ENCODE data around the gene PRDM7.

The PRDM7 gene

GRCh38 chr16:90035902-90036301 is 41.2 kb downstream of the PRDM7 start:
- no peak for DNase-seq (ENCODE audit: low read depth)

DNA sequence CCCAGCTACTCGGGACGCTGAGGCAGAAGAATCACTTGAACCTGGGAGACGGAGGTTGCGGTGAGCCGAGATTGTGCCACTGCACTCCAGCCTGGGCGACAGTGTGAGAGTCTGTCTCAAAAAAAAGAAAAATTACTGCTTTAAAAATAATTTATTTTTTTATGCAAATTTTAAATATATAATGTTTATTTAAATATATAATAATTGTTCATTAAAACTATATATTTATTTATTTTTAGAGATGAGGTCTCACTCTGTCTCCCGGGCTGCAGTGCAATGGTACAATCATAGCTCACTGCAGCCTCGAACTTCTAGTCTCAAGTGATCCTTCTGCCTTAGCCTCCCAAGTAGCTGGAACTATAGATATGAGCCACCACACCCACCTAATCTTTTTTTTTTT is 42.6 kb downstream of the PRDM7 start:
- DNase-seq (ENCODE audit: low read depth) = no peak

DNA sequence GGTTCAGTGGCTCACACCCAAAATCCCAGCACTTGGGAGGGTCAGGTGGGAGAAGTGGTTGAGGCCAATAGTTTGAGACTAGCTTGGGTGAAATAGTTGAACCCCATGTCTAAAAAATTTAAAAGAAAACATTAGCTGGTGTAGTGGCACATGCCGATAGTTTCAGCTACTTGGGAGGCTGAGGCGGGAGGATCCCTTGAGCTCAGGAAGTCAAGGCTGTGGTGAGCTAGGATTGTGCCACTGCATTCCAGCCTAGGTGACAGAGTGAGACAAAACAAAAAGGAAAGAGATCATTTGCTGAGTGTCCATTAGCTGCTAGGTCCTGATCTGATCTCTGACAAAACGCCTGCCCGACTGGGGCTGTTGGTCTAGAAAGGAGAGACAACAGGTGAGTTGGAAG is 43.7 kb downstream of the PRDM7 start:
- no peak for DNase-seq (ENCODE audit: low read depth)

- DNase-seq (ENCODE audit: low read depth) = peak; percentile 47
These were observed 44.3 kb downstream of the PRDM7 start for GRCh38 chr16:90032674-90033331.

GRCh38 chr16:90031931-90032673 is 45.0 kb downstream of the PRDM7 start:
- DNase-seq (ENCODE audit: low read depth) = peak; percentile 51

- peak; percentile 43 for DNase-seq (ENCODE audit: low read depth)
These were observed 45.8 kb downstream of the PRDM7 start for GRCh38 chr16:90031186-90031930.

DNA sequence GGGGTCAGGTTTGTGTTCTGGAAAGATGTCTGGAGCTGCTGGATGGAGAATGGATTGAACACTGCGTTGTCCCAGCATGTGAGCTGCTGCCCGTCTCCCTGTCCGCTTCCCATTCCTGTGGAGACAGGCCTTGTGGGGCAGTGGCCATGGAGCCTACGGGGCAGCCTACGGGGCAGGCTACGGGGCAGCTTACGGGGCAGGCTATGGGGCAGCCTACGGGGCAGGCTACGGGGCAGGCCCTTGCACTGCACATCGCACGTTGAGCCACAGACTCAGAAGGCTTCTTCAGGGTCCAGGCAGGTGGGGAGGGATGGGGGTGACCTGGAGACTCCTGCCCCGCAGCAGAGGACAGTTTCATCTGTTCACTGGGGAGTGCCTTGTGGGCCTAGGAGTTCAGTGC is 48.1 kb downstream of the PRDM7 start:
- no peak for DNase-seq (ENCODE audit: low read depth)

DNA sequence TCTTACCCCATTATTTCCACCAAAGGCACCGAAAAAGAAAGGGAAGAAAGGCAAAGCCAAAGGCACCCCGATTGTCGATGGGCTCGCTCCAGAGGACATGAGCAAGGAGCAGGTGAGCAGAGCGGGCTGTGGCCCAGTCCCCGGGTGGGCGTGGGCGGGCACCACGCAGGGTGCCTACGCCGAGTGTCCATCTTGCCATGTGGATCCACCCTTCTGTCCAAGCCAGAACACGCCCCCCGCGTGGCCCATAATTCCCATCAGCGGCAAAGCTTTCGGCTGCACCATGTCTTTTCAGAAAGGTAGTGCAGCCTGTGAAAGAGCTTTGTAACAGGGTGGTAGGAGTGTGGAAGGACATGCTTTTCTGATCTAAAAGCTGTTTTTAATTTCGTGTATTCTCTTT is 49.5 kb downstream of the PRDM7 start:
- no peak for DNase-seq (ENCODE audit: low read depth)

GRCh38 chr16:90026135-90026534 is 51.0 kb downstream of the PRDM7 start:
- no peak for DNase-seq (ENCODE audit: low read depth)

DNA sequence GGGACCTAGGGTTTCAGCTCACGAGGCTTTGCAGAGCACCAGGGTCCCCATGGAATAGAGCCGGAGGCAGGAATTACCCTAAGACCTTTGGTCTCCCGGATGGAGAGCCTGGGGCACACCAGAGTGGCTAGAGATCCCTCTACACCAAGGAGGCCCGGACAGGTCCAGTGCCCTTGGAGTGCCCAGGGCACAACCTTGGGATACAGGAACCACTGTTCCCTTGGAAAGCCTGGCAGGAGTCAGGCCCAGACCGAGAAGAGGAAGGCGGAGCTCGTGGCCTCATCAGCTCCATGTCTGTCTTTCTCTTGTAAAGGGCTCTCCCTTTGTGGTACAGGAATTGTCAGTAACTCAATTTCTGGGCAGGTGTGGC is 54.1 kb downstream of the PRDM7 start:
- peak; percentile 28 for DNase-seq (ENCODE audit: low read depth)

DNA sequence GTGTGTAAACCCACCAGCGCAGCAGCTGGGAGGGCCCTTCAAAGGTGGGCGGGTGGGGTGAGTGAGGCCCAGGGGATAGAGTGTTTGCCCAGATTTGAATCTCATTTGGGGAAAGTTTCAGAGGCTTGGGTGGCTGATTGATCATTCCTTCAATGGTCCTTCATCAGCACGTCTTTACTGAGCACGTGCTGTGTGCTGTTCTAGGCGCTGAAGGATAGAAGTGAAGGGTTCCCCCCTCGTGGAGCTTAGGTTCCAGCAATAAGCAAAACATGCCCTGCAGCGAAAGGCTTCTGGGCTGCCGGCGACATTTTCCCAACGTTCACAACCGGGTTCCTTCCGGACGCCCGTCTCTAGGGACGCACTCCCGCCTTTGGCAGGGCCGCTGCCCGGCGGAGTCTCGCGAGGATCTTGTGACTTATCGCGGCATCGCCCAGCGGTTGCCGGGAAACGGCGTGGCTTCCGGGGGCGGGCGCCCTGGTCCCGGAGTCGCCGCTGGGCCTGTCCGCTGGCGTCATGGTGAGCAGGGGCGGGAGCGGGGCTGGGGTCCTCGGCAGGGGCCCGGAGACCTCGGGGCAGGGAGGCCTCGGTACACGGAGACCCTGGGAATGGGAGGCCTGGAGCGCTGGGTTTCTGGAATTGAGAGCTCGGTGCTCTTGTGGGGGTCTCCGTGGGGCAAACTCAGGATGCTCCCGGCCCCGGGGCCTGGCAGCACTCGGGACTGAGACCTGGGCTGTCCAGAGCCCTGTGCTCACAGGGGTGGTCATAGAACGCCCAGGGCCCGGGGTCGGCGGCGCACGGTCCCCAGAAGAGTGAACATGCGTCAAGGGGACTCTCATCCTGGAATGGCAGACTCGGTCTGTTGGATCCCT is 54.7 kb downstream of the PRDM7 start:
- DNase-seq (ENCODE audit: low read depth) = peak; percentile 92

DNA sequence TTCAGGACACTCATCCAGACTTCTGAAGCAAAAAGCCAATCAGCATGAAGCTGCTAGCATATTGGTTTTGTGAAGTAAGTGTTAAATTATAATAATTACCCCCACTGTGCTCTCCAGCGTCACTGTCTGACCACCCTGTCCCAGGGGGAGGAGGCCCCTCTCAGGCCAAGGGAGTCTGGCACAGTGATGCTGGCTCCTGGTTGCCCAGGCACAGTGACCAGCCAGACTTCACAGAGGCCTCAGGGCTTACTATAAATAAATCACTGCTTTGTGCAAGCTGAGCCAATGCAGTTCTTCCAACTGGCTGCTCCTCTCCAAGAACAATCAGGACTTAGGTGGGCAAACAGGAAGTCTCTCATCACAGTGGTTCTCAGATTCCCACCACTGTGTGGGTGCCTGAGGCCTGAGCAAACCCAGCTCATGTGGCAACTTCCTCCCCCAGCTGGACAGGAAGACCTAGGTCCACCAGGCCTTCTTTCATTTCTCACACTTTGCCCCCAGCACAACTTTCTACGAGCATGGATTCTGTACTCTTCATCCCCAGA is 56.2 kb downstream of the PRDM7 start:
- DNase-seq (ENCODE audit: low read depth) = peak; percentile 78

DNA sequence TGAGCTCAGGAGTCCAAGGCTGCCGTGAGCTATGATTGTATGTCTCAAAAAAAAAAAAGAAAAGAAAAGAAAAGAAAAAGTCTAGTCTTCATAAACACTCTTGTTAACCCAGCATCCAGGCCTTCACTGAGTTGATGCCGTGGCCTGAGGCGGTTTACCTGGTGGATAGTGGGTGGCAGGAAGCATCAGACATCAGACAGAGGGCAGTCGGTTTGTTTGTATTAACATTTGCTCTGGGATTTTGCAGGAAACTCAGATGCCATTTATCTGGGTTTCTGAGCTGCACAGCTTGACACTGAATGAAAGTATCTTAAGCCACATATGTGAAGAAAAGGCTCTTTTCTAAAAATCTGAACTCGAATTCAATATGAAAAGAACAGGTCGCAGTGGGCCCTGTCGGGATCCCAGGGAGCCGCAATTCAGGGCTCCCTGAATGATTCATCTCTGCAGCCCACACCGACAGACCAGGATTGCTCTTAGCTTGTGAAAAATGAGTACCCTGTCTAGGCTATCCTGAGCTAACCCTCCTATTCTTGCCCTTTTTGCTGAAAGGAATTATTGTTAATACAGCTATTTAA is 56.8 kb downstream of the PRDM7 start:
- peak; percentile 66 for DNase-seq (ENCODE audit: low read depth)

DNA sequence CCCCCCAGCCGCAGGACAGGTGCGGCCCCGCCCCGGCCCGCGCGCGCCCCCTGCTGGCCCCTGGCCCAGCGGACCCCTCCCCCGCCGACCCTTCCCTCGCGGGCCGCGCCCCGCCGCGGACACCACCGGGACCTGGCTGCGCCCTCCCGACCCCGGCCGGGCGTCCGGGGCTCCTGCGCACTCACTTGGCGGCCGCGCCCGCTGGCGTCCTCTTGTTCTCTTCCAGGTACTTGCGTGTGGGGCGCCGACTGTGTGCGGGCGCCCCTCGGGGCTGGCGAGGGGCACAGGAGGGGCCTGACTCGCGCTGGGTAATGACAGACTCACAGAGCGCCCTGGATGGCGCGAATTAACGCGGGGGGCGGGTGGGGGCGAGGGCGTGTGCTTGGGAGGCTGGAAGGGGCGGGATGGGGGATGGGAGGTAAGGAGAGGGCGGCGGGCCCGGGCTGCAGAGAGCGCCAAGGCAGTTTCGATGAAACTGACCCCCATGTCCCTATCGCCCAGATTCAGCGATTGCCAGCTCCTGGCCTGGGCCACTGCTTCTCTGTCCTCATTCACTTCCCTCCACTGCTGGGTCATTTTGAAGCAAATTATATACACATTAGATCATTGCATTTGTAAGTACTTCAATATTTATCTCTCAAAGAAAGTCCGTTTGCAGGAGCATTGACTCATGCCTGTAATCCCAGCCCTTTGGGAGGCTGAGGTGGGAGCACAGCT is 57.4 kb downstream of the PRDM7 start:
- peak; percentile 85 for DNase-seq (ENCODE audit: low read depth)

DNA sequence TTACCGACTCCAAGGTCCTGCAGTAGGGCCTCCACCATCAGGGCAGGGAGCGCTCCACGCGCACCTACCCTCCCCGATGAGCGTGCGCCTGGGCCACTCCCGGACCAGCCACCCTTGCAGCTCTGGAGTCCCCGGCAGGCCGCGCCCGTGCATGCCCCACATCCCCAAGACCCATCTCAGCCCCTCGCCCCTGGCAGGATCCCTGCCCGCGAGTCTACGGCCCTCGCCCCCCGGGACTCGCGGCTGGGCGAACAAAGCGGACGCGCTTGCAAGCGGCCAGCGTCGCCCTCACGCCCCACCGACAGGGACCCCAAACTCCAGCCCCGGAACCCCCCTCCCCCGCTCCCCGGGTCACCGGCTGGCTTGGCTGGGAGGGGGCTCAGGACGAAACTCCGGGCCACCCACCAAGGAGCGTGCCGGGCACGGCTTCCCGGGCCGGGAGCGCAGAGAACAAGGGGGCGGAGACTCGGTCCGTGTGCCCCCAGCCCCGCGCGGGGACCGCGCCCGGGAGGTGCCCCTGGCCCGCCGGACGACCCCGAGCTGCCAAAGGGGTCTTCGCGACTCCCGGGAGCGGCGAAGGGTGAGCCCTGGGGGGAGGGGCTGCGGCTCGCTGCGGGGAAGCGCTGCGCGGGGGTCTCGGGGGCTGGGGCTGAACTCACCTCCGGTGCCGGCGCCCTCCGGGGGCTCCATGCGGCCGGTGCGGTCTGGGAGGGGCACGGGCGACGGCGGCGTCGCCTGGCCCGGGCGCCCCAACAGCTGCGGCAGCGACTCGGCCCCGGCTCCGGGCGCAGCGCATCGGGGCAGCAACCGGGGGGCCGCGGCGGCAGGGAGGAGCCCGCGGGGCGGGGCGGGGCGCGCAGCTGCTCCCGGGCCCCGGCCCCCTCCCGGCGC is 58.2 kb downstream of the PRDM7 start, which contains the start of gene DBNDD1:
Gene DBNDD1, minus strand, starts transcription at position 805 of the 891 bp plus-strand sequence. Its CDS starts 115 bp downstream, at position 690.
- no peak for DNase-seq (ENCODE audit: low read depth)

DNA sequence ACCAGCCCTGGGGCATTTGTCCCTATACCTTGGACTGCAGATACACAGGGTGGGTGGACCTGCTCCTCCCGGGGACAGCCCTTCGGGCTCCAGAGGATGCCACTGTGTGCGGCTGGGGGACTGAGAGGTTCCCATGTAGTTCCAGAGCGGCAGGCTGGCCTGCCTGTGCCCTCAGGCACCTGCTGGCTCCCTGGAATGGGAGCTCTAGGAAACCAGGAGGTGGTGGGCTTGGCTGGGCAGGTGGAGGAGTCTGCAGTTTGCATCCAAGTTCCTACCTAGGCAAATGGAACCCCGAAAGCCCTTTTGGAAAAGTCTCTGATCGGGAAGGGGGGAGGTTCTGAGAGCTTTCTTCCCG is 58.9 kb downstream of the PRDM7 start:
- DNase-seq (ENCODE audit: low read depth) = no peak

DNA sequence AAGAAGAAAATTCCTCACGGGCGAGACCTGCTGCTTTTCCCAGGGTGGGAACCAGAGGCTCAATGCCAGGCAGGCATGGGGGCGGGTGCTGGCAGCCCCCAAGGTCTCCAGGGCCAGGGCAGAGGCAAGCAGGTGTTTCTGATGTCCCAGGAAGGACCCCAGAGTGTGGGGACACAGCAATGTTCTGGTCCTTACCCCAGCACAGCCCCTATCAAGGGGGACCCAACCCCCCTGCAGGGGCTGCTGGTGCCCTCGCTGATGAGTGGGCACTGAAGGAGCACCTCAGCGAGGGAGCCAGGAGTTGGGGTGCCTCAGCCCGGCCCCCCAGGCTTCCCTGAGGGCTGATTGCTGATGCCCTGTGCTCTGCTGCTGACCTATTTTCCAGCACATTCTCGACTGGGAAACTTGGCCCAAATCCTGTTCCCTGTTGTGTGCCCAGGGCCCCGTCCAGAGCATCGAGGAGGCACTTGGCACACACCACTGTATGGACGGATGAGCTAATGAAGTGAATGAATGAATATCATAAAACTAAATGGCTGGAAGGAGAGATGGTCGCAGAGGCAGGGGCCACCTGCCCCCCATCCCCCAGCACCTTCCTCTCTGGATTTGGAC is 60.7 kb downstream of the PRDM7 start:
- no peak for DNase-seq (ENCODE audit: low read depth)

- no peak for DNase-seq (ENCODE audit: low read depth)
These were observed 61.4 kb downstream of the PRDM7 start for GRCh38 chr16:90015586-90016338.

Measured in ELR (cell line).